ENCODE results near the gene CPA5. TPM values are rescaled to one million over a fixed set of nuclear protein-coding genes. Genes with fewer than 3 reads are reported as not detected.

CPA5 gene
- total and polyA plus RNA-seq, 9 of the 15 experiments (the other 6 are each of a cell fraction or from before 2014, with no cell fraction given): 0.13 to 2.4 (median 0.91) TPM

- H2AFZ ChIP-seq (ENCODE audit: low read depth, low read length): no peak overlapping the region
- no peak overlapping the region for H3K9ac ChIP-seq (ENCODE audit: insufficient read depth in 1 of 2, low read depth in 2 of 2, low read length in 2 of 2)
- peaks cover 0 to 4% of the 10 kb centered on the region in 2 experiments; a peak in 3 of 5 replicates for H3K27me3 ChIP-seq (ENCODE audit: control insufficient read depth in 2 of 2, insufficient read depth in 2 of 2, low read length in 2 of 2)
- intact Hi-C loops (cut with micrococcal nuclease) (no loop called here), in situ Hi-C loops (cut with MboI) (no loop called here)
- H3K36me3 ChIP-seq (ENCODE audit: control insufficient read depth, insufficient read depth, low read length): no peaks in the 10 kb centered on the region
- no peak overlapping the region for H3K27ac ChIP-seq (ENCODE audit: extremely low read depth, low read depth, low read length)
- no peak for DNase-seq (ENCODE audit: extremely low read depth in 1 of 4, low spot score in 3 of 4)
- H3K4me3 ChIP-seq: no peak overlapping the region
- BruUV-seq (replicated peaks): no TSS peak
- CTCF ChIA-PET (ENCODE audit: low intra/inter-chr PET ratio): no interaction called here
- no peaks in the 10 kb centered on the region for H3K79me2 ChIP-seq (ENCODE audit: control insufficient read depth, insufficient read depth, low read length)
- no peaks in the 10 kb centered on the region for H3K9me3 ChIP-seq (replicated peaks; ENCODE audit: control insufficient read depth, insufficient read depth, low read depth, low read length)
- H4K20me1 ChIP-seq (replicated peaks; ENCODE audit: control insufficient read depth, insufficient read depth, low read length): no peaks in the 10 kb centered on the region
- H3K4me2 ChIP-seq (ENCODE audit: insufficient read depth, low read length): no peak overlapping the region
- no peak for ATAC-seq
- no peaks in the 10 kb centered on the region for H3K4me1 ChIP-seq (replicated peaks in 1 of 2; ENCODE audit: control insufficient read depth in 2 of 2, insufficient read depth in 2 of 2, low read length in 2 of 2)
- H3K9me1 ChIP-seq (ENCODE audit: control insufficient read depth, insufficient read depth, low read length): no peaks in the 10 kb centered on the region
- no peak for FAIRE-seq
- no peak for TF ChIP-seq MYBL2 (IDR thresholded peaks at IDR 0.05; ENCODE audit: low read depth)
- TF ChIP-seq MYBL2 (CRISPR knock-in tag; IDR thresholded peaks at IDR 0.05; ENCODE audit: borderline replicate concordance): no peak
- no peak for TF ChIP-seq MYNN (IDR thresholded peaks at IDR 0.05)
- no peak for TF ChIP-seq MYNN (CRISPR knock-in tag; IDR thresholded peaks at IDR 0.05)
- TF ChIP-seq CBFA2T2 (conservative IDR thresholded peaks at IDR 0.05): 0 out of 2 replicates have a peak, but pooled peaks have one; percentile 4
- peak; percentile 27; the same call in 1 of the 2 replicates for TF ChIP-seq CBFA2T3 (IDR thresholded peaks at IDR 0.05)
- no peak for TF ChIP-seq HOMEZ (CRISPR knock-in tag; IDR thresholded peaks at IDR 0.05)
- TF ChIP-seq CC2D1A (IDR thresholded peaks at IDR 0.05): no peak
- TF ChIP-seq PHF8 (IDR thresholded peaks at IDR 0.05; ENCODE audit: borderline replicate concordance, low read length): no peak
- no peak for TF ChIP-seq CHCHD3 (CRISPR knock-in tag; IDR thresholded peaks at IDR 0.05)
- TF ChIP-seq ZNF586 (CRISPR knock-in tag; conservative IDR thresholded peaks at IDR 0.05): no peak
- POLR2A ChIA-PET: no interaction called here
- WGBS (ENCODE audit: insufficient coverage, low coverage, missing lambda C conversion rate): 16% methylated on average over 3 of the region's 3 CpGs
These were observed 64.6 kb downstream of the CPA5 start for GRCh38 chr7:130409067-130409711.

Data from K562 (cell line).